SH-SY5Y (cell line): ENCODE measurements around the gene KIAA0408.

ENCODE experiments used
- GATA2 ChIP-seq: IDR thresholded peaks from 2 replicates; pipeline ENCODE4 v1.6.1; 2011; ENCODE audit warnings: mild to moderate bottlenecking, low read depth, low read length
- GATA3 ChIP-seq: IDR thresholded peaks from 2 replicates; pipeline ENCODE4 v1.6.1; 2011; ENCODE audit warnings: low read depth, mild to moderate bottlenecking, low read length, moderate library complexity

DNA sequence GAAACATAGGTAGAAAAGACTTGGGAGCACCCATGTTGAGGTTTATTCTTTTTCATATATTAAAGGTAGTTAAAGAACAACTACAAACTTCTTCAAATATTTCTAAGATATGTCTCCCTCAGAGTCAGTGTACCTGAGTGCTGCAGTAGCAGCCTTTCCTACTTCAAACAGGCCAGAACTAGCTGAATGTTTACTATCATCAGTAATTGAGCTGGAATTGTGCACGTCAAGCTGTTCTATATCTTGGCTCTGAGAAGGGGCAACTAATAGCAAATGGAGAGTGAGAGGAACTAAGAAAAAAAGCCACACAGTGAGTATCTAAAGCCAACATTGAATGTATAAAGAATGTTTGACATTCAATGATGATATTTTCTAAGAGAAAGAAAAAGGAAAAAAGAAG is 38.2 kb upstream of the KIAA0408 start:
- TF ChIP-seq GATA2 (no peak), GATA3 (no peak)
